Measurements from ENCODE around the gene TESK1. TPM values are rescaled to one million over a fixed set of nuclear protein-coding genes. Genes with fewer than 3 reads are reported as not detected.
A peak's percentile ranks its signal among the peaks of the same experiment; 100 is the strongest.

Gene TESK1
- total RNA-seq, 1 donor from 2014 or later, result 29.7 TPM

- TF ChIP-seq CTCF (IDR thresholded peaks at IDR 0.05) (no peak), POLR2AphosphoS5 (IDR thresholded peaks at IDR 0.05; ENCODE audit: insufficient read depth in 1 of 2, low read depth in 1 of 2) (no peak), POLR2A (IDR thresholded peaks at IDR 0.05) (no peak)
- no peak for DNase-seq (ENCODE audit: extremely low spot score in 2 of 2)
- intact Hi-C loops (cut with DNase I), result loop anchor here (5.0 to 10.0 kb wide), 2 partner anchors 36 to 158 kb away; partner anchors contain the start of genes HINT2 and SPAG8
- Histone ChIP-seq H3K4me3 (no peak overlapping the region), H3K4me1 (peaks cover 18% of the 10 kb centered on the region), H3K27ac (no peak overlapping the region), H3K9me3 (no peaks in the 10 kb centered on the region), H3K27me3 (no peaks in the 10 kb centered on the region), H3K36me3 (peaks cover 0 to 11% of the 10 kb centered on the region in 2 donors)
Measured at GRCh38 chr9:35656348-35656747, 51.3 kb downstream of the TESK1 start.

- H3K27me3 ChIP-seq, result no peaks in the 10 kb centered on the region
- H3K4me1 ChIP-seq, result peaks cover 18% of the 10 kb centered on the region
- H3K4me3 ChIP-seq, result peak overlapping the region; percentile 47 to 97
- peak overlapping the region; percentile 96 for H3K27ac ChIP-seq
- no peaks in the 10 kb centered on the region for H3K9me3 ChIP-seq
- DNase-seq (ENCODE audit: extremely low spot score in 2 of 2), result no peak
- TF ChIP-seq POLR2AphosphoS5 (IDR thresholded peaks at IDR 0.05; ENCODE audit: insufficient read depth in 1 of 2, low read depth in 1 of 2) (no peak), CTCF (IDR thresholded peaks at IDR 0.05) (no peak), POLR2A (IDR thresholded peaks at IDR 0.05) (no peak)
- intact Hi-C loops (cut with DNase I), result loop anchor here (5.0 to 10.0 kb wide), 2 partner anchors 35 to 158 kb away; partner anchors contain the start of genes HINT2 and SPAG8
- peaks cover 0 to 11% of the 10 kb centered on the region in 2 donors for H3K36me3 ChIP-seq
Measured at GRCh38 chr9:35656831-35657545, 51.9 kb downstream of the TESK1 start.

- Histone ChIP-seq H3K27ac (peak within 1 kb of the TSS; percentile 96), H3K9me3 (no peaks in the 10 kb centered on the region), H3K4me3 (peak within 1 kb of the TSS; percentile 84 to 97), H3K27me3 (no peaks in the 10 kb centered on the region), H3K36me3 (peaks cover 0 to 11% of the 10 kb centered on the region in 2 donors), H3K4me1 (peaks cover 18% of the 10 kb centered on the region)
- DNase-seq (ENCODE audit: extremely low spot score in 2 of 2), result peak in 1 of 2 donors; percentile 99
- intact Hi-C loops (cut with DNase I), result loop anchor here (2.0 to 10.0 kb wide), 3 partner anchors 35 to 157 kb away; partner anchors contain the start of genes HINT2 and SPAG8
- TF ChIP-seq POLR2A (IDR thresholded peaks at IDR 0.05), result peak in 1 of 2 donors; percentile 59
- TF ChIP-seq CTCF (IDR thresholded peaks at IDR 0.05), result peak in 2 of 3 experiments; percentile 3 to 43
- TF ChIP-seq POLR2AphosphoS5 (IDR thresholded peaks at IDR 0.05; ENCODE audit: insufficient read depth in 1 of 2, low read depth in 1 of 2), result peak; percentile 85 to 94
Measured at GRCh38 chr9:35657546-35658136, 52.6 kb downstream of the TESK1 start, which contains the start of gene RMRP. RMRP (minus strand) TSS chr9:35658019.

GRCh38 chr9:35658137-35658967, 53.3 kb downstream of the TESK1 start, which contains the start of gene CCDC107:
CCDC107 (plus strand) TSS chr9:35658292; CDS start chr9:35658380, 88 bp downstream.
- Histone ChIP-seq H3K27me3 (no peaks in the 10 kb centered on the region), H3K36me3 (peaks cover 0 to 11% of the 10 kb centered on the region in 2 donors), H3K27ac (peak within 1 kb of the TSS; percentile 96), H3K9me3 (no peaks in the 10 kb centered on the region), H3K4me3 (peak within 1 kb of the TSS; percentile 84 to 97), H3K4me1 (peaks cover 18% of the 10 kb centered on the region)
- intact Hi-C loops (cut with DNase I), result loop anchor here (2.0 to 10.0 kb wide), 3 partner anchors 34 to 156 kb away; partner anchors contain the start of genes HINT2 and SPAG8
- DNase-seq (ENCODE audit: extremely low spot score in 2 of 2), result no peak
- TF ChIP-seq CTCF (IDR thresholded peaks at IDR 0.05) (peak in 2 of 3 experiments; percentile 31 to 63), POLR2A (IDR thresholded peaks at IDR 0.05) (peak; percentile 83 to 96), POLR2AphosphoS5 (IDR thresholded peaks at IDR 0.05; ENCODE audit: insufficient read depth in 1 of 2, low read depth in 1 of 2) (peak in 1 of 2 donors; percentile 64)
